Measurements from ENCODE around the gene USP1.

Gene USP1

GRCh38 chr1:62426794-62427193 is 10.1 kb upstream of the USP1 start:
- DNase-seq (ENCODE audit: low read depth, low spot score), result no peak

- DNase-seq (ENCODE audit: low read depth, low spot score), result no peak
Measured at GRCh38 chr1:62428351-62428750, 8.5 kb upstream of the USP1 start.

- DNase-seq (ENCODE audit: low read depth, low spot score), result no peak
Measured at GRCh38 chr1:62429581-62429980, 7.3 kb upstream of the USP1 start.

- no peak for DNase-seq (ENCODE audit: low read depth, low spot score)
Measured at GRCh38 chr1:62433861-62434617, 2.8 kb upstream of the USP1 start.

- no peak for DNase-seq (ENCODE audit: low read depth, low spot score)
Measured at GRCh38 chr1:62434618-62435001, 2.2 kb upstream of the USP1 start.

- DNase-seq (ENCODE audit: low read depth, low spot score), result no peak
Measured at GRCh38 chr1:62435231-62436038, 1.4 kb upstream of the USP1 start.

- DNase-seq (ENCODE audit: low read depth, low spot score), result no peak
Measured at GRCh38 chr1:62436039-62436465, 797 bp upstream of the USP1 start.

- peak; percentile 4 for DNase-seq (ENCODE audit: low read depth, low spot score)
Measured at GRCh38 chr1:62437273-62437940, 558 bp downstream of the USP1 start.

GRCh38 chr1:62438163-62438562 is 1.3 kb downstream of the USP1 start:
- no peak for DNase-seq (ENCODE audit: low read depth, low spot score)

- no peak for DNase-seq (ENCODE audit: low read depth, low spot score)
Measured at GRCh38 chr1:62439652-62440371, 3.0 kb downstream of the USP1 start.

GRCh38 chr1:62444701-62445100 is 7.9 kb downstream of the USP1 start:
- DNase-seq (ENCODE audit: low read depth, low spot score), result no peak

GRCh38 chr1:62448221-62448933 is 11.5 kb downstream of the USP1 start:
- DNase-seq (ENCODE audit: low read depth, low spot score), result no peak

- no peak for DNase-seq (ENCODE audit: low read depth, low spot score)
Measured at GRCh38 chr1:62450301-62450700, 13.5 kb downstream of the USP1 start.

- DNase-seq (ENCODE audit: low read depth, low spot score), result no peak
Measured at GRCh38 chr1:62452951-62453350, 16.1 kb downstream of the USP1 start.

GRCh38 chr1:62457955-62458354 is 21.1 kb downstream of the USP1 start:
- no peak for DNase-seq (ENCODE audit: low read depth, low spot score)

GRCh38 chr1:62462370-62462769 is 25.5 kb downstream of the USP1 start:
- DNase-seq (ENCODE audit: low read depth, low spot score), result no peak

GRCh38 chr1:62467092-62467491 is 30.2 kb downstream of the USP1 start:
- DNase-seq (ENCODE audit: low read depth, low spot score), result no peak

GRCh38 chr1:62476525-62477219 is 39.8 kb downstream of the USP1 start:
- DNase-seq (ENCODE audit: low read depth, low spot score), result no peak

- DNase-seq (ENCODE audit: low read depth, low spot score), result no peak
Measured at GRCh38 chr1:62481681-62482080, 44.8 kb downstream of the USP1 start.

- no peak for DNase-seq (ENCODE audit: low read depth, low spot score)
Measured at GRCh38 chr1:62484824-62485468, 48.1 kb downstream of the USP1 start.

Data from activated naive CD8-positive, alpha-beta T cell treated with anti-CD3 and anti-CD28 coated beads, Interleukin-2, amount 50 U/mL, for 16 hours (primary cell).